ENCODE measurements around the gene GSE1.

DNA sequence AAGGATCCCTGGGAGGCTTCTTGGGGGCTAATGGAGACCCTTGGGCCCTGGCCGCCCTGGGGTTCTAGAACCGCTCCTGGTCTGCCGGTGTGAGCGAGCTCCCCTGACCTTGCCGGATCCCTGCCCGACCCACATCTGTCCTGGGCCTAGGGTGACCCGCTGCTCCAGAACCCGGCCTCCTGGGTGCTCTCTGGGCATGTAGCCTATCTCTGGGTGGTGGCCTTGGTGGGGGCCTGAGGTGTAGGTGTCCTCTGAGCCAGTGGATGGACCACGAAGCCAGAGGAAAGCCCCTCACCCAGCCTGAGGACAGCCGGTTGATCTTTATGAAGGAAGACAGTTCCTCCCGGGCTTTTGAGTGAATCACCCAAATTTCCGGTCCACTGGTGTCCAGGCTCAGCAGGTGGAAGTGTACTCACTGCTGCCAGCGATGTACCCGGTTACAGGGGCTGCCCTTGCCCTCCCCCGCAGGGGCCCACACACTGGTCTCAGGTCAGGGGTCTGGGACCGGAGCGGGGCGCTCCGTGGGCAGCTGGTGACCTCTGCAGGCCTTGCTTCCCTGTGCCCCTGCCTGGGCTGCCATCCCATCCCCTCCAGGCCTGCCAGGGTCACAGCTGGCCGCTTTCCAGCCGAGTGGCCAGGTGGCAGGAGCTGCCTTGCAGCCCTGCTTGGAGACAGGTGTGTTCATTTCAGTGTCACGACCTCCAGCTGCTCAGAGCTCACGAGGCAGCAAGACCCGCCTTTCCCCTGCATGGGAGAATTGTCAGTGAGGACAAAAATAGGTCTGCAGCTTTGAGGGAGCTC lies 10.5 kb upstream of the GSE1 start:
- TF ChIP-seq, protein P1, sequence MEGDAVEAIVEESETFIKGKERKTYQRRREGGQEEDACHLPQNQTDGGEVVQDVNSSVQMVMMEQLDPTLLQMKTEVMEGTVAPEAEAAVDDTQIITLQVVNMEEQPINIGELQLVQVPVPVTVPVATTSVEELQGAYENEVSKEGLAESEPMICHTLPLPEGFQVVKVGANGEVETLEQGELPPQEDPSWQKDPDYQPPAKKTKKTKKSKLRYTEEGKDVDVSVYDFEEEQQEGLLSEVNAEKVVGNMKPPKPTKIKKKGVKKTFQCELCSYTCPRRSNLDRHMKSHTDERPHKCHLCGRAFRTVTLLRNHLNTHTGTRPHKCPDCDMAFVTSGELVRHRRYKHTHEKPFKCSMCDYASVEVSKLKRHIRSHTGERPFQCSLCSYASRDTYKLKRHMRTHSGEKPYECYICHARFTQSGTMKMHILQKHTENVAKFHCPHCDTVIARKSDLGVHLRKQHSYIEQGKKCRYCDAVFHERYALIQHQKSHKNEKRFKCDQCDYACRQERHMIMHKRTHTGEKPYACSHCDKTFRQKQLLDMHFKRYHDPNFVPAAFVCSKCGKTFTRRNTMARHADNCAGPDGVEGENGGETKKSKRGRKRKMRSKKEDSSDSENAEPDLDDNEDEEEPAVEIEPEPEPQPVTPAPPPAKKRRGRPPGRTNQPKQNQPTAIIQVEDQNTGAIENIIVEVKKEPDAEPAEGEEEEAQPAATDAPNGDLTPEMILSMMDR (IDR thresholded peaks at IDR 0.05 in 4 of 5, conservative IDR thresholded peaks at IDR 0.05 in 1 of 5) = no peak
- TF ChIP-seq POLR2A (IDR thresholded peaks at IDR 0.05) = no peak

Data from gastrocnemius medialis (tissue), 4 donors.